Endodermal cell (in vitro differentiated cells): ENCODE measurements around the gene HDGFL2. TPM values are rescaled to one million over a fixed set of nuclear protein-coding genes. Genes with fewer than 3 reads are reported as not detected.

Source experiments
- DNase-seq: peaks from one replicate; pipeline ENCODE4 v3.0.0-alpha.2; 2017
- H3K27ac ChIP-seq: 2 replicates; pipeline ENCODE4 v1.5.1; 2013; ENCODE audit warnings: mild to moderate bottlenecking, low read depth, low read length, moderate library complexity
- H3K27me3 ChIP-seq: 2 replicates; pipeline ENCODE4 v1.6.1; 2013; ENCODE audit warnings: mild to moderate bottlenecking, low read length, moderate library complexity; ENCODE audit not compliant: insufficient read depth, control insufficient read depth, poor library complexity, severe bottlenecking
- H3K36me3 ChIP-seq: 2 replicates; pipeline ENCODE4 v1.7.0; 2013; ENCODE audit warnings: mild to moderate bottlenecking, low read length, moderate library complexity; ENCODE audit not compliant: control insufficient read depth, insufficient read depth
- H3K4me1 ChIP-seq: one replicate; pipeline ENCODE4 v1.7.0; 2013; ENCODE audit warnings: low read length; ENCODE audit not compliant: control insufficient read depth, insufficient read depth
- H3K4me3 ChIP-seq: 2 replicates; pipeline ENCODE4 v1.5.1; 2013; ENCODE audit warnings: mild to moderate bottlenecking, low read length, moderate library complexity
- H3K9ac ChIP-seq: 2 replicates; pipeline ENCODE4 v1.6.1; 2013; ENCODE audit warnings: mild to moderate bottlenecking, low read length, moderate library complexity; ENCODE audit not compliant: poor library complexity, severe bottlenecking; ENCODE audit errors: extremely low read depth
- H3K9me3 ChIP-seq: 2 replicates; pipeline ENCODE4 v1.6.1; 2013; ENCODE audit warnings: mild to moderate bottlenecking, low read length, moderate library complexity; ENCODE audit not compliant: control insufficient read depth
- H3K27ac Mint-ChIP-seq: 2 replicates; pipeline ENCODE4 v1.8.0; 2020; ENCODE audit warnings: mixed read lengths
- H3K27me3 Mint-ChIP-seq: 2 replicates; pipeline ENCODE4 v1.8.0; 2021; ENCODE audit warnings: mild to moderate bottlenecking, mixed read lengths; ENCODE audit not compliant: insufficient read depth
- H3K36me3 Mint-ChIP-seq: 2 replicates; pipeline ENCODE4 v1.8.0; 2020; ENCODE audit warnings: low read depth, mixed read lengths
- H3K4me1 Mint-ChIP-seq: 2 replicates; pipeline ENCODE4 v1.8.0; 2020; ENCODE audit warnings: mixed read lengths
- H3K4me3 Mint-ChIP-seq: 2 replicates; pipeline ENCODE4 v1.8.0; 2020; ENCODE audit warnings: mild to moderate bottlenecking, moderate library complexity, mixed read lengths
- H3K9me3 Mint-ChIP-seq: 2 replicates; pipeline ENCODE4 v1.8.0; 2020; ENCODE audit warnings: mild to moderate bottlenecking, mixed read lengths
- CTCF ChIP-seq: fragments of 200-600 bp; sonication (generic); conservative IDR thresholded peaks from 2 replicates; pipeline ENCODE4 v1.5.0; 2021; ENCODE audit warnings: antibody characterized with exemption, mild to moderate bottlenecking
- WGBS, 2 experiments: methylation state at CpG; one replicate each; pipeline versions ENCODE4 v1.1.5 to v1.1.7; 2013; ENCODE audit warnings: missing lambda C conversion rate in 2 of 2, mixed read lengths in 1 of 2; ENCODE audit not compliant: insufficient coverage in 1 of 2, insufficient read length in 1 of 2; 5-methylcytosine and 5-hydroxymethylcytosine counted together
- total RNA-seq, 2 donors: library from RNA; stranded (reverse); fragmentation: NEBNext Ultra II Directional in 1 of 2; extraction: Animal tissue kit (Norgen Biotek cat#: 25700) in 1 of 2; gene quantifications; 2 replicates in 1 of 2; 3 replicates in 1 of 2; pipeline ENCODE4 v1.2.1, GENCODE V29; 2021

The HDGFL2 gene
- total RNA-seq, 2 donors from 2014 or later = 117 TPM

GRCh38 chr19:4456843-4457653 is 15.0 kb upstream of the HDGFL2 start:
- no peaks in the 10 kb centered on the region for H3K27me3 ChIP-seq
- 2 to 4% methylated on average over 10 to 28 of the region's 53 CpGs for WGBS, 2 experiments
- Mint-ChIP-seq H3K4me3 (peak overlapping the region; percentile 79), H3K4me1 (peaks cover 7% of the 10 kb centered on the region), H3K27ac (peak overlapping the region; percentile 97), H3K9me3 (no peaks in the 10 kb centered on the region), H3K36me3 (peaks cover 5% of the 10 kb centered on the region), H3K27me3 (no peaks in the 10 kb centered on the region)
- H3K9ac ChIP-seq = peak overlapping the region; percentile 89
- TF ChIP-seq CTCF = no peak
- H3K4me1 ChIP-seq = no peaks in the 10 kb centered on the region
- DNase-seq = peak; percentile 90
- H3K27ac ChIP-seq = peak overlapping the region; percentile 93
- peaks cover 10% of the 10 kb centered on the region for H3K36me3 ChIP-seq
- peak overlapping the region; percentile 97 for H3K4me3 ChIP-seq
- no peaks in the 10 kb centered on the region for H3K9me3 ChIP-seq

GRCh38 chr19:4457654-4458395 is 14.3 kb upstream of the HDGFL2 start, which contains the start of gene UBXN6:
UBXN6 (minus strand) TSS chr19:4457794; CDS start chr19:4457697, 97 bp downstream.
- peak; percentile 100 for DNase-seq
- H3K9me3 ChIP-seq = no peaks in the 10 kb centered on the region
- Mint-ChIP-seq H3K36me3 (peaks cover 5% of the 10 kb centered on the region), H3K4me1 (peaks cover 7% of the 10 kb centered on the region), H3K27me3 (no peaks in the 10 kb centered on the region), H3K27ac (peak within 1 kb of the TSS; percentile 97), H3K4me3 (peak within 1 kb of the TSS; percentile 79), H3K9me3 (no peaks in the 10 kb centered on the region)
- H3K9ac ChIP-seq = peak within 1 kb of the TSS; percentile 89
- H3K4me3 ChIP-seq = peak within 1 kb of the TSS; percentile 97
- TF ChIP-seq CTCF = no peak
- peaks cover 3% of the 10 kb centered on the region for H3K36me3 ChIP-seq
- H3K27ac ChIP-seq = peak within 1 kb of the TSS; percentile 93
- WGBS, 2 experiments = 18 to 48% methylated on average over 16 to 48 of the region's 52 CpGs
- no peaks in the 10 kb centered on the region for H3K27me3 ChIP-seq
- no peaks in the 10 kb centered on the region for H3K4me1 ChIP-seq

GRCh38 chr19:4464815-4465581 is 7.1 kb upstream of the HDGFL2 start:
- no peak overlapping the region for H3K27ac ChIP-seq
- Mint-ChIP-seq H3K4me3 (no peak overlapping the region), H3K27ac (no peak overlapping the region), H3K4me1 (no peaks in the 10 kb centered on the region), H3K9me3 (no peaks in the 10 kb centered on the region), H3K27me3 (no peaks in the 10 kb centered on the region), H3K36me3 (no peaks in the 10 kb centered on the region)
- no peak overlapping the region for H3K4me3 ChIP-seq
- H3K4me1 ChIP-seq = no peaks in the 10 kb centered on the region
- H3K36me3 ChIP-seq = no peaks in the 10 kb centered on the region
- DNase-seq = no peak
- H3K27me3 ChIP-seq = no peaks in the 10 kb centered on the region
- TF ChIP-seq CTCF = no peak
- WGBS, 2 experiments = 91 to 92% methylated on average over 1 to 8 of the region's 8 CpGs
- H3K9ac ChIP-seq = no peak overlapping the region
- no peaks in the 10 kb centered on the region for H3K9me3 ChIP-seq
